Body of pancreas (tissue), 4 donors: ENCODE data around the gene AVPI1.

Experiments
- POLR2A ChIP-seq, 3 donors: fragments of 450-650 bp; IDR thresholded peaks; one replicate each; pipeline ENCODE4 v1.6.1; 2016; ENCODE audit warnings: antibody characterized with exemption in 3 of 3, mild to moderate bottlenecking in 2 of 3
- TF ChIP-seq, protein P1 (sequence below), 7 experiments: fragments of 450-650 bp in 4 of 7; fragments of 200-600 bp in 3 of 7; sonication (generic) in 3 of 7; IDR thresholded peaks; one replicate each; pipeline ENCODE4 v1.5.1; 2016 to 2019; ENCODE audit warnings: antibody characterized with exemption in 7 of 7

DNA sequence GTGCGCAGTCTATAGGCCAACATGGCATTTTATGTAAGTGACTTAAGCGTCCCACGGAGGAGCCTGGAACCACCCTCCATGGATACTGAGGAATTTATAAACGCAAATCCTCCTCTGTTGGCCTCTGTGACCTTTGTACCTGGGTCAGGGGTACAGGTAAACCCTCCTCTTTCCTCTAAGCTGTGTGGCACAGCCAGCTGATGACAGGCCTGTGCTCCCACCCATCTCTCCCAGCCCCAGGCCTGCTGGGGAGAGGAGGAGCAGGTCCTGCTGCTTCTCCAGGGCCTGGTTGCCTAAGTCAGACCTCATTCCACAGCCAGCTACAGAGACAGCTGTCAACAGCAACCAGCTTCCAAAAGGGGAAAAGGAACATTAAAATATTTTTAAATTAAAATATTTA, 5.0 kb downstream of the AVPI1 start:
- TF ChIP-seq, protein P1, sequence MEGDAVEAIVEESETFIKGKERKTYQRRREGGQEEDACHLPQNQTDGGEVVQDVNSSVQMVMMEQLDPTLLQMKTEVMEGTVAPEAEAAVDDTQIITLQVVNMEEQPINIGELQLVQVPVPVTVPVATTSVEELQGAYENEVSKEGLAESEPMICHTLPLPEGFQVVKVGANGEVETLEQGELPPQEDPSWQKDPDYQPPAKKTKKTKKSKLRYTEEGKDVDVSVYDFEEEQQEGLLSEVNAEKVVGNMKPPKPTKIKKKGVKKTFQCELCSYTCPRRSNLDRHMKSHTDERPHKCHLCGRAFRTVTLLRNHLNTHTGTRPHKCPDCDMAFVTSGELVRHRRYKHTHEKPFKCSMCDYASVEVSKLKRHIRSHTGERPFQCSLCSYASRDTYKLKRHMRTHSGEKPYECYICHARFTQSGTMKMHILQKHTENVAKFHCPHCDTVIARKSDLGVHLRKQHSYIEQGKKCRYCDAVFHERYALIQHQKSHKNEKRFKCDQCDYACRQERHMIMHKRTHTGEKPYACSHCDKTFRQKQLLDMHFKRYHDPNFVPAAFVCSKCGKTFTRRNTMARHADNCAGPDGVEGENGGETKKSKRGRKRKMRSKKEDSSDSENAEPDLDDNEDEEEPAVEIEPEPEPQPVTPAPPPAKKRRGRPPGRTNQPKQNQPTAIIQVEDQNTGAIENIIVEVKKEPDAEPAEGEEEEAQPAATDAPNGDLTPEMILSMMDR (IDR thresholded peaks at IDR 0.05) = no peak
- TF ChIP-seq POLR2A (IDR thresholded peaks at IDR 0.05) = no peak
